Karpas-422 (cell line): ENCODE measurements around the gene RPUSD1. TPM values are rescaled to one million over a fixed set of nuclear protein-coding genes. Genes with fewer than 3 reads are reported as not detected.
"Not testable (repeated sequence)": the region's sequence is repeated elsewhere in the genome, so short reads cannot be mapped to it uniquely, and the experiment has no call there.

Experiments
- DNase-seq: peaks from one replicate; pipeline ENCODE4 v3.0.0-alpha.2; 2015
- H2AFZ ChIP-seq: fragments of 200-600 bp; sonication (generic); 2 replicates; pipeline ENCODE4 v1.6.1; 2014; ENCODE audit warnings: antibody characterized with exemption, low read length, mixed read lengths
- H3K27ac ChIP-seq: fragments of 200-600 bp; sonication (generic); 2 replicates; pipeline ENCODE4 v1.5.1; 2014; ENCODE audit warnings: mild to moderate bottlenecking, low read length, moderate library complexity
- H3K27me3 ChIP-seq: fragments of 200-600 bp; sonication (generic); 2 replicates; pipeline ENCODE4 v1.6.1; 2014; ENCODE audit warnings: low read length, mixed read lengths
- H3K36me3 ChIP-seq: fragments of 200-600 bp; sonication (generic); 2 replicates; pipeline ENCODE4 v1.6.1; 2014; ENCODE audit warnings: low read length, mixed read lengths; ENCODE audit not compliant: insufficient read depth
- H3K4me1 ChIP-seq: fragments of 200-600 bp; sonication (generic); 2 replicates; pipeline ENCODE4 v1.6.1; 2014; ENCODE audit warnings: mild to moderate bottlenecking, low read length, mixed read lengths
- H3K4me2 ChIP-seq: fragments of 200-600 bp; sonication (generic); 2 replicates; pipeline ENCODE4 v1.6.1; 2014; ENCODE audit warnings: low read length, low read depth, mild to moderate bottlenecking; ENCODE audit not compliant: poor library complexity, severe bottlenecking
- H3K4me3 ChIP-seq: fragments of 200-600 bp; sonication (generic); 2 replicates; pipeline ENCODE4 v1.5.1; 2014; ENCODE audit warnings: mild to moderate bottlenecking, antibody characterized with exemption, low read length, mixed read lengths
- H3K79me2 ChIP-seq: fragments of 200-600 bp; sonication (generic); 2 replicates; pipeline ENCODE4 v1.6.1; 2014; ENCODE audit warnings: mild to moderate bottlenecking, low read length, mixed read lengths
- H3K9ac ChIP-seq: fragments of 200-600 bp; sonication (generic); 2 replicates; pipeline ENCODE4 v1.6.0; 2014; ENCODE audit warnings: low read length
- H3K9me2 ChIP-seq: fragments of 200-600 bp; sonication (generic), shearing (Covaris generic); replicated peaks from 2 replicates; pipeline ENCODE4 v1.6.0; 2014; ENCODE audit warnings: mild to moderate bottlenecking, low read length, moderate library complexity; ENCODE audit not compliant: insufficient read depth
- H3K9me3 ChIP-seq: fragments of 300-700, 200-600 bp; sonication (generic); 2 replicates; pipeline ENCODE4 v1.6.1; 2014; ENCODE audit warnings: low read length, mixed read lengths
- H4K20me1 ChIP-seq: fragments of 200-600 bp; sonication (generic); 2 replicates; pipeline ENCODE4 v1.6.1; 2014; ENCODE audit warnings: mild to moderate bottlenecking, antibody characterized with exemption, low read length, low read depth; ENCODE audit not compliant: insufficient read depth
- total RNA-seq: library from RNA; depleted of rRNA; stranded (reverse); fragments of >200 nt; shearing (Covaris generic); gene quantifications from 2 replicates; pipeline ENCODE4 v1.2.3, GENCODE V29; 2014; ENCODE audit warnings: low replicate concordance

Gene RPUSD1
- total RNA-seq, 1 experiment from 2014 or later, result 26.6 TPM

GRCh38 chr16:749010-749409 lies 39.2 kb downstream of the RPUSD1 start:
- Histone ChIP-seq H3K27ac (no peak overlapping the region), H3K4me2 (no peak overlapping the region), H3K9me3 (no peaks in the 10 kb centered on the region), H3K9me2 (no peaks in the 10 kb centered on the region), H3K79me2 (no peaks in the 10 kb centered on the region), H4K20me1 (no peaks in the 10 kb centered on the region), H3K4me3 (no peak overlapping the region), H3K9ac (no peak overlapping the region), H3K36me3 (no peaks in the 10 kb centered on the region), H3K27me3 (no peaks in the 10 kb centered on the region), H2AFZ (no peak overlapping the region), H3K4me1 (no peaks in the 10 kb centered on the region)
- DNase-seq, result no peak

- Histone ChIP-seq H3K9me3 (no peaks in the 10 kb centered on the region), H3K9me2 (no peaks in the 10 kb centered on the region), H3K4me1 (no peaks in the 10 kb centered on the region), H3K36me3 (no peaks in the 10 kb centered on the region), H3K4me3 (no peak overlapping the region), H4K20me1 (no peaks in the 10 kb centered on the region), H3K27me3 (no peaks in the 10 kb centered on the region), H3K27ac (no peak overlapping the region), H2AFZ (no peak overlapping the region), H3K79me2 (no peaks in the 10 kb centered on the region), H3K4me2 (no peak overlapping the region), H3K9ac (no peak overlapping the region)
- DNase-seq, result no peak
Observed at GRCh38 chr16:747978-748746, 40.0 kb downstream of the RPUSD1 start.

- no peak overlapping the region for H3K27ac ChIP-seq
- H3K79me2 ChIP-seq, result no peaks in the 10 kb centered on the region
- H3K4me3 ChIP-seq, result no peak overlapping the region
- H3K9me3 ChIP-seq, result no peaks in the 10 kb centered on the region
- DNase-seq, result no peak
- H3K9me2 ChIP-seq, result no peaks in the 10 kb centered on the region
- no peak overlapping the region for H2AFZ ChIP-seq
- H3K4me2 ChIP-seq, result no peak overlapping the region
- H3K27me3 ChIP-seq, result no peaks in the 10 kb centered on the region
- H4K20me1 ChIP-seq, result no peaks in the 10 kb centered on the region
- H3K9ac ChIP-seq, result no peak overlapping the region
- H3K36me3 ChIP-seq, result no peaks in the 10 kb centered on the region
- H3K4me1 ChIP-seq, result no peaks in the 10 kb centered on the region; the same call in 1 of the 2 replicates
Observed at GRCh38 chr16:746637-747036, 41.5 kb downstream of the RPUSD1 start.

- H3K79me2 ChIP-seq, result no peaks in the 10 kb centered on the region
- H3K27me3 ChIP-seq, result no peaks in the 10 kb centered on the region
- H3K4me1 ChIP-seq, result no peaks in the 10 kb centered on the region; the same call in 1 of the 2 replicates
- no peak overlapping the region for H3K4me2 ChIP-seq
- peak; percentile 80 for DNase-seq
- no peaks in the 10 kb centered on the region for H3K36me3 ChIP-seq
- H3K9me3 ChIP-seq, result no peaks in the 10 kb centered on the region
- no peak overlapping the region for H3K27ac ChIP-seq
- no peak overlapping the region for H3K4me3 ChIP-seq
- no peak overlapping the region for H2AFZ ChIP-seq
- no peaks in the 10 kb centered on the region for H4K20me1 ChIP-seq
- no peak overlapping the region for H3K9ac ChIP-seq
- no peaks in the 10 kb centered on the region for H3K9me2 ChIP-seq
Observed at GRCh38 chr16:745739-746138, 42.4 kb downstream of the RPUSD1 start.

GRCh38 chr16:743794-744500 lies 44.2 kb downstream of the RPUSD1 start:
- Histone ChIP-seq H4K20me1 (no peaks in the 10 kb centered on the region), H3K79me2 (0 out of 2 replicates have a peak, but pooled peaks cover 4% of the 10 kb centered on the region), H3K4me2 (no peak overlapping the region), H3K27ac (no peak overlapping the region), H2AFZ (no peak overlapping the region), H3K9me3 (no peaks in the 10 kb centered on the region), H3K4me1 (peaks cover 14% of the 10 kb centered on the region), H3K9me2 (no peaks in the 10 kb centered on the region), H3K9ac (no peak overlapping the region), H3K36me3 (no peaks in the 10 kb centered on the region), H3K27me3 (no peaks in the 10 kb centered on the region), H3K4me3 (no peak overlapping the region)
- peak; percentile 71 for DNase-seq

GRCh38 chr16:742894-743293 lies 45.3 kb downstream of the RPUSD1 start:
- H3K9me2 ChIP-seq, H4K20me1 ChIP-seq, H3K9me3 ChIP-seq, H3K27me3 ChIP-seq, H3K4me3 ChIP-seq, H3K4me2 ChIP-seq, H2AFZ ChIP-seq, H3K9ac ChIP-seq, H3K27ac ChIP-seq, H3K36me3 ChIP-seq, H3K79me2 ChIP-seq, DNase-seq: not testable (repeated sequence)
- peaks cover 25% of the 10 kb centered on the region for H3K4me1 ChIP-seq

- Histone ChIP-seq H3K27ac (no peak overlapping the region), H3K79me2 (0 out of 2 replicates have a peak, but pooled peaks cover 4% of the 10 kb centered on the region), H3K27me3 (no peaks in the 10 kb centered on the region), H3K4me1 (peaks cover 33% of the 10 kb centered on the region), H3K9me2 (no peaks in the 10 kb centered on the region), H3K9ac (no peak overlapping the region), H3K9me3 (no peaks in the 10 kb centered on the region), H4K20me1 (no peaks in the 10 kb centered on the region), H3K4me2 (no peak overlapping the region), H3K36me3 (0 out of 2 replicates have a peak, but pooled peaks cover 1% of the 10 kb centered on the region), H3K4me3 (no peak overlapping the region), H2AFZ (no peak overlapping the region)
- no peak for DNase-seq
Observed at GRCh38 chr16:741986-742629, 46.1 kb downstream of the RPUSD1 start.
